Activated T-cell treated with anti-CD3 and anti-CD28 coated beads, Interleukin-2, amount 50 U/mL, for 48 hours (primary cell): Measurements from ENCODE around the gene VCAN.

ENCODE experiments used
- DNase-seq, 2 experiments: peaks; one replicate each; pipeline ENCODE4 v3.0.0-alpha.2; 2020

The VCAN gene

GRCh38 chr5:83572271-83572670 lies 100.7 kb downstream of the VCAN start:
- no peak for DNase-seq

- DNase-seq: no peak
These were observed 104.8 kb downstream of the VCAN start for GRCh38 chr5:83576341-83576740.

GRCh38 chr5:83577036-83577636 lies 105.6 kb downstream of the VCAN start:
- DNase-seq: no peak

GRCh38 chr5:83583859-83584258 lies 112.3 kb downstream of the VCAN start:
- no peak for DNase-seq

- DNase-seq: no peak
These were observed 115.6 kb downstream of the VCAN start for GRCh38 chr5:83586874-83587776.

- DNase-seq: no peak
These were observed 118.2 kb downstream of the VCAN start for GRCh38 chr5:83589786-83590185.

GRCh38 chr5:83590966-83591365 lies 119.4 kb downstream of the VCAN start:
- no peak for DNase-seq

- DNase-seq: no peak
These were observed 123.7 kb downstream of the VCAN start for GRCh38 chr5:83595217-83595616.

GRCh38 chr5:83608122-83608521 lies 136.6 kb downstream of the VCAN start:
- DNase-seq: no peak

GRCh38 chr5:83614841-83615240 lies 143.3 kb downstream of the VCAN start:
- DNase-seq: no peak

- no peak for DNase-seq
These were observed 156.8 kb downstream of the VCAN start for GRCh38 chr5:83628360-83628759.
